GM21528 (cell line): ENCODE measurements around the gene PKMYT1.
"Not testable (repeated sequence)": the region's sequence is repeated elsewhere in the genome, so short reads cannot be mapped to it uniquely, and the experiment has no call there.

Experiments
- ATAC-seq: cut with Tn5 transposase; IDR thresholded peaks from one replicate; pipeline ENCODE4 v1.9.1; 2021; ENCODE audit warnings: mild to moderate bottlenecking, moderate library complexity; ENCODE audit not compliant: unreplicated experiment, low FRiP score

PKMYT1 gene

DNA sequence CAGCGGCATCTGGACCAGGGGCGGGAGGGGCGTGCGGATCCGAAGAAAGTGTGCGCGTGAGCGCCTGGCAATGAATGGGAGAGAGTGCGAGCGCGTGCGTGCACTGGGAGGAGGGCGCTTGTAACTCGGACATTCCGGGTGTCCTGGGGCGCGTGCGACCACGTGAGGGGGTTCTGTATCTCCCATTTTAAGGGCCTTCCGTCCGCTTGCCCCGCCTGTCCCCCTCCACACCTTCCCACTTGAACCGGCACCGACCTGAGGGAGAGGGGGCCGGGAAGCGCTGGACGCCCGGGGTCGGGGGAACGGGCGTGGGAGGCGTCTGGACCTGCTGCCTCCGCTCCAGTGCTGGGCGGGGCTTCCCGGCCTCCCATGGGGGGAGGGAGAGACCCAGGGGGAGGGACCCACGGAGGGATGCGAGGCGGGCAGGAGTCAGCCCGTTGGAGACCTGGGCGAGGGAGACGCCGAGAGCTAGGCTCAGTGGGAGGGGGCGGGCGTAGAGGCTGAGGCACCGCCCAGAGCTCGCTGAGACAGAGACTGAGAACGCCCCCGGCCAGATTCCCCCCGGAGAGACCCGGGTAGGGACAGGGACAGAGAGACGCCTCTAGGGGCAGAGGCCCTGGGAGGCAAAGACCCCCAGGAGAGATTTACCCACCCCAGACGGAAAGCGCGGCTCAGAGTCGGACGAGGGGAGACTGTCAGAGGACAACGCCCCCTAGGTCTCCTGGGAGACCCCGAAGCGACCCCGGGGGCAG is 16.3 kb downstream of the PKMYT1 start, which contains the start of gene KREMEN2:
TSS of gene KREMEN2 (plus strand) at position 553 of the 752 bp plus-strand sequence. CDS start 246 bp downstream, outside the sequence.
- ATAC-seq = no peak

DNA sequence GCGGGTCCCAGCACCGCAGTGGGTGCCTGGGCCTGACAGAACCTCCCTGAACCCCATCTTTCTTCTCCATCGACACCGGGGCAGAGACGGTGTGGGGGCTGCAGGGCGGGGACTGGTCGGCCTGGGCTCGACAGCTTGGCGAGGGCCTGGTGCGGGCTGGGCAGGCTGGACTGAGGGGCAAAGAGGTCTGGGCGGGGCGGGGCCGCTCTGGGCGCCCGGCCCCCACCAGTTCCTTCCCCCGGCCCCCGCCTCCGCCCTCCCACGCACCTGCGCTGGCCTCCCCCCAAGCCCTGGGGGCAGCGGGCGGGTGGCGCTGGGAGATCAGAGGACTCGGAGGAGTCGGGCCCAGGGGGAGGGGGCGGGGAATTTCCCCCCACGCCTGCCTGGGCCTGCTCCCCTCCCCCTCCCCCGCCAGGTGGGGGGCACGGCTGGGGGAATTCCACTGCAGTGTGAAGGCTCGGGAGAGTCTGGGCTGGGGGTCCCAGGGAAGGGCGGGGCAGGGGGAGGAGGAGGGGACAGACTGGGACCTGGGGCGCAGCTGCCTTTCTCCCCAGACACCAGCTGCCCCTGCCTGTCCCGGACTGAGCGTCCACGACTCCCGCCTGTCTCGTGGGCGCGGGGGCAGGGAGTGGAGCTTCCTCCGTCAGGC is 17.0 kb downstream of the PKMYT1 start:
- ATAC-seq = no peak

DNA sequence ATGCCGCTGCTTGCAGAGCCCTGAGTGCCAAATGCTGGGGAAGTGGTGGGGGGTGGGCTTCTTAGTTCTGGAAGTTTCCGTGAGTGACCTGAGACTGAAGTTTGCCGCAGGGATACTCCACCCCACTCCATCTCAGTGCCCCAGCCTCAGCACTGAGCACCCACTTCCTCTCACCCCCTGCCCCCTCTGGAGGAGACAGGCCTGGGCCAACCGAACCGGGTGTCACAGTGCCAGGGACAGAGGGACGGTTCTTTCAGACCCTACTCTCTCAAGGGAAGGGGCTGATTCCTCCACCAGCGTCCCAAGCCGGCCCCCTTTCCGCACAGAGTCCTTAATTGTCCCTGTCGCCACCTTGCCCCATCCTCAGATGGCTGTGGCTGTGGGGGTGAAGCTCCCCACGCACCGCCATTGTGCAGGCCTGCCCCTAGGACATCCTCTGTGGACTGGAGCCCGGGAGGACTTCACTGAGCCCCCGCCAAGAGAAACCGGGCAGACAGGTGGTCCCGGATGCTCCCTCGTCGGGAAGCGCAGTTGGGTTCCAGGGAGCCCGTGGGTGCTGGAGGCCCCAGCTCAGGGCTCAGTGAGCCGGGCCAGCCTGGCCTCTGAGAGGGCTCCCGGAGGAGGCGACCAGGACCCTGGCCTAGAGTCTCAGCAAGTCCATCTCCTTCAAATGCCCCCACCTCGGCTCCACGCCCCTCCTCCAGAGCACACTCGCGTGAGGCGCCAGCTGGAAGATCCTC is 17.7 kb downstream of the PKMYT1 start:
- ATAC-seq = no peak

DNA sequence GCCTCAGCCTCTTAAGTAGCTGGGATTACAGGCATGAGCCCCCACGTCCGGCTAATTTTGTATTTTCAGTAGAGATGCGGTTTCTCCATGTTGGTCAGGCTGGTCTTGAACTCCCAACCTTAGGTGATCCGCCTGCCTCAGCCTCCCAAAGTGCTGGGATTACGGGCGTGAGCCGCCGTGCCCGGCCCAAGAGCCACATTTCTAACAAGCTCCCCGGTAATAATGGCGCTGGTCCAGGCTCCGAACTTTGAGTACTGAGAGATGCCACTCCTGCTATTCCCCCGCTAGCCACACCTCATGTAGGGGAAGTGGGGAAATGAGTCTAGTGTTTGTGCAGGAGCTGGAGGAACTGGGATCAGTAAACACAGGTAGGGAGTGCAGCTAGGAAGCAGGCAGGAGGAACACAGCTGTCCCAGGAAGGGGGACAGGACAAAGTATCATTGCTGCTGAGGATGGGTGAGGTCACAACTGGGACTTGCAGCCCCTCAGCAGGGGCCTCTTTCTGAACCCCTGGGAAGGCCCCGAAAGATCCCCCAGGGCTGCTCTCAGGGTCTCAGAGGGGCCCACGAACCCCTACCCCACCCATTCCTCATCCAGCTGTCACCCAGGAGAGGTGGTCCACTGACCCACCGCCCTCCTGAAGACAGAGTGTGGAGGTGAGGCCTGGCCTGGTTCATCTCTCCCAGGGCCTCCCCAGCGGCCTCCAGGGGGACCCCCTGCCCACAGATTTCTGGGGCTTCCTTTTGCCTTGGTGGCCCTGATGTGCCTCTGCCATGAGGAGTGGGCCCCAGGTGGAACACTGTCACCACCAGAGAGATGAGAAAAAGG is 19.8 kb downstream of the PKMYT1 start:
- ATAC-seq = no peak

DNA sequence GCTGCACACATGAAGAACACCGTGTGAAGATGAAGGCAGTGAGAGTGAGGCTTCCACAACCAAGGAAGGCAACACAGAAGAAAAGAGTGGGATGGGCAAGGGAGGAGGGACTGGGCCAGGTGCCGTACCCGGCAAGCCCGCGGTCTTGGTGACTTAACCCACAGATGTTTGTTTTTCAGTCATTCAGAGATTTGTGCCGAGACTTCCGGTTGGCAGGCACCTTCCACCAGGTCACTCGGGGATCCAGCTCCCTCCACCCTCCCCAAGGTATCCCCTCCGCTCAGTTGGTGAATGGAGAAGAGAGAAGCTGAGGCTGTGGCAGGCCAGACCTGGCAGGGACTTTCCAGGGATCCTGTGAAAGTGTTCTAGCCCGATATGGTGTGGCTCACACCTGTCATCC is 21.0 kb downstream of the PKMYT1 start:
- no peak for ATAC-seq

DNA sequence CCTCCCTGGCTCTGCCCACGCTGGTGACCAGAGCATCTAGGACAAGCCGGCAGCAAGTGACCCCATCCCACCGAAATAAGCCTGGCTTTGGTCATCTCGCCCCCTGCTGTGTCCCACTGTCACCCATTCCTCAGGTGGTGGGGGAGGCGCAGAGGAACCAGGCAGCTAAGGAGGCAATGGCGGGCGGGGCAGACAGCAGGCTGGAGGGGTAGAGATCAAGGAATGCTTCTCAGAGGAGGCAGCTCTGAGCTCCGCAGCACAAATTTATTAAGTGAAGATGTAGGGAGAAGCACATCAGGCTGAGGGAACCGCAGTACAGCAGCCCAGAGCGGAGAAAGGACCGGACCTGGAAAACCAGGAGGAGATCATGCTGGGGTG is 23.7 kb downstream of the PKMYT1 start:
- no peak for ATAC-seq

DNA sequence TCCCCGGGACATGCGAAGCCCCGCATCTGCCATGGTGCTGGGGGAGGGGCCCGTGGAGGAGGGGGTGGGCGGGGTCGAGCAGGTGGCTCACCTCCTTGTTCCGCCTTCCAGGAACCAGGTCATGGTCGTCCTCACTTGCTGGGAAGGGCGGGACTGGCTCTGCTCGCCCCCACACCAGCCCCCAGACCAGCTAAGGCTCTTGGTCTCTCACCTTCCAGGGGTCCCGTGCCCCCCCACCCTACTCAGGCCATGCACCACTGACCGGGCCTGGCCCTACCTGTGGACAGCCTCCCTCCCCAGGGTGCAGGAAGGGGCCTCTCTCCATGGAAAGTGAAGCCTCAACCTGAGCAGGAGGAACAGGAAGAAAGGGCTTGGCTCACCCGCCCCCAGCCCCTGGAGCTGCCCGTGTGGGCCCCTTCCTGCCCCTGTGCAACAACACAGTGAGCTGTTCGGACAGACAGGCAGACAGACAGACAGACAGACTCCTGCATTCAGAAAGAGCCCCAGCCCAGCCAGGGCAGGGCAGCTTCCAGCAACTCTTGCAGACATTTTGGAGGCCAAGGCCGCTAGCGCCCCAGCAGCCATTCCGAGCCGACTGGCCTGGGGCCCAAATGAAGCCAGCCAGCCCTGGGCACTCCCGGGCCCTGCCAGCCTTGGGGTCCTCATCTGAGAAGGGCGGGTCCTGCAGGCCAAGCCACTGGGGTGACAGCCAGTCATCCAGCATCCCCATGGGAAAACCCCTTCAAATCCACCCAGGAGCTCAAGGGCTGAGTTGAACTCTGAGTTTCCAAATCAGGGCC is 24.3 kb downstream of the PKMYT1 start:
- no peak for ATAC-seq

DNA sequence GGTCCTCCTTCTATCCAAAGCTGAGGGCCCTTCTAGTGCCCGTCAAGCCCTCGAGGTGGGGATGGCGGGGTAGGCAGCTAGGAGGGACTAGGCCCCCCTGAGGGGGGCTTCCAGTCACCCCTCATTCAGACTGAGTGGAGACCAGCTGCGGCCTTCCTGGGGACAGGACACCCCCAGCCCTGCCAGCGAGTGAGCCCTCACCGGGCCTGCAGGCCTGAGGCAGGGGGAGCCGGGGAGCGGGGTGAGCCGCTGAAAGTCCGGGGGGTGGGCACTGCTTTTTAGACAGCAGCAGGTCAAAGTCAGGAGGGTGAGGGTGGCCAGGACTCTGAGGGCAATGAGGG is 24.8 kb downstream of the PKMYT1 start:
- no peak for ATAC-seq

DNA sequence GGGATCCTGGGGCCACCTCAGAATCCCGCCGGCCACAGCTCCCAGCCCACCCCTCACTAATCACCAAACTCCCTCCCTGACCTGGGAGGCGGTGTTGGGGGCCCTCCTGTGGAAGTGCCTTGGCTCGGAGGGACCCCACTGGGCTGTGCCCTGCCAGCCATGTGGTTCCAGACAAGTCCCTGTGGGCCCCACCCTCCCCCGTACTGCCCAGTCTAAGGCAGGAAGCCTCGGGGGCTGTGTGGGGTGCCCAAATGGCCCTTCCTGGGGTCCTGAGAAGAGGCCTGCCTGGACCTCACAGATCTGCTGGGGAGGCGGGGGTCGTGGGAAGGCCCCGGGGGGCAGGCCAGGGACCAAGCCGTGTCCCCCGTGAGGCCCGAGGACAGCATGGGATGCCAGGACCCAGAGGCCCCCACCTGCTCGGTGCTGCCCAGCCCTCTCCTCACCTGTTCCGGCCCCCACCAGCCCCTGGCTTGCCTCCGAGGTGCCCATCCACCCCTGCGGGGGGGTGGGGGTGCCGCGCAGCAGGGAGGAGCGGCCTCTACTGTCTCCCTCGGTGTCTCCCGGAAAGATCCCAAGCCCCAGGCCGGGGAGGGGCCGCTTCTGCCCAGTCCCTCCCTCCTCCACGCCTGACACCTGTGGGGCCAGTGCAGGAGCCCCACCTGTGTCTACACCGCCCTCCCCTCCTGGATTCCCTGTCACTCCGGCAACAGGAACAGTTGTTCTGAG is 25.4 kb downstream of the PKMYT1 start:
- ATAC-seq = no peak

DNA sequence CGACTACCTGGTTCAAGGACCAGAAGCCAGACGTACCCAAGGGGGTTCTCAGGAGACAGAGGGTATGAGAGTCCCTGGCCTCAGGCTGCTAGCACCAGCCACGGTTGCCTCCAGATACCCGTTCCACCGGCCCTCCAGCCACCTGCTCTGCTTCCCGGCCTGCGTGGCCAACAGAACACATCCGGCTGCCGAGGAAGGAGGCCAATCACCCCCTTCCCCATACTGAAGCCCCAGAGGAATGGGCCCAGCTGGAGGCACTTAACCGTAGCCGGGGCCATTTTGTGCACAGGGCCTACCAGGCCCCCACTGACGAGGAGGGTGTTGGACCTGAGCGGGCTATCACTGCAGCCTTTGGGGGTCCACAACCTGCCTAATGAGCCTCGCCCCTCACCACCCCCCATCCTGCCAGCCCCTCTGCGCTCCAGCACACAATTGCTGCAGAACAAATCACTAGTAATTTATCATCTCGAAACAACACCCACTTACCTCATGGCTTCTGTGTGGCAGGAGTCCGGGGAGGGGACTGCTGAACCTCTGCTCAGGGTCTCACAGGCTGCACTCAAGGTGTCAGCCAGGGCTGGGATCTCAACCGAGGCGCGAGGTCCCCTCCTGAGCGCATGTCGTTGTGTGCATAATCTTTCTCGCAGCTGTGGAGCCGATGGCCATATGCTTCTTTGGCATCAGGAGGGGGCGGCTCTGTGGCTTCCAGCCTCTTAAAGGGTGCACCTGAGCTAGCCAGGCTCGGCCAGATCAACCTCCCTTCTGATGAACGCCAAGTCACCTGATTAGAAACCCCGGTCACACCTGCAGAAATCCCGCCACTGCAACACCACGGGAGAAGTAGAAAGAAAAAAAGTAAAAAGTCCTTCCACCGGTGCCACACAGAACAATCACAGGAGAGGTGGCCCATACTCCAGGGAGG is 26.3 kb downstream of the PKMYT1 start:
- no peak for ATAC-seq

DNA sequence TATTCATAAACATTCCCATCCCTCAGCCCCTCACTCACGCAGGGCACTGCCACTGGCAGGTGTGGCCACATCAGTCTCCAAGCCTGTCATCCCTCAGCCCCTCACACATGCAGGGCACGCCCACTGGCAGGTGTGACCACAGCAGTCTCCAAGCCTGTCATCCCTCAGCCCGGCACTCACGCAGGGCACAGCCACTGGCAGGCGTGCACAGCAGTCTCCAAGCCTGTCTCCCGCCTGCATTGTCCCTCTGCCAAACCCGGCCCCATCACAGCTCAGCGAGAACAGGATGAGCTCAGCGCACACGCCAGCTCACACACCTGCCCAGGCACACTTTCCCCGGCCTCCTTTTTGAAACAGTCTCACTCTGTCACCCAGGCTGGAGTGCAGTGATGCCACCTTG is 27.6 kb downstream of the PKMYT1 start:
- no peak for ATAC-seq

DNA sequence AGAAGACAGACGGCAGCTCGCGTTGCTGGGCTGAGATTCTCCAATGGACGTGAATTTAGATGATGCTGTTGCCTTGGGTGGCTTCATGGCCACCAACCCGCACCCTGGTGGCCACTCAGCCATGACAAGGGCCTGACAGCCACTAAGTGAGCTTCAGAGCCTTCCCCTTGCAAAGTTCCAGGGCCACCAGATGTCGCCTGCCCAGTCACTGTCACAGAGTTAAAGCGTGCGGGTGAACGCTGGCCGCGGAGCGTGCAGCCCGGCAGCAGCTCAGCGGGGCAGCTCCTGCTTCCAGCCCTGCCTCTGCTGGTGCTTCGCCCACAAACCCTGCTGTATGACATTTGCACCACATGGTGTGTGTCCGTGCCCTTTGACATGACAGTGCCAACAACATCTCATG is 29.5 kb downstream of the PKMYT1 start:
- ATAC-seq = no peak

DNA sequence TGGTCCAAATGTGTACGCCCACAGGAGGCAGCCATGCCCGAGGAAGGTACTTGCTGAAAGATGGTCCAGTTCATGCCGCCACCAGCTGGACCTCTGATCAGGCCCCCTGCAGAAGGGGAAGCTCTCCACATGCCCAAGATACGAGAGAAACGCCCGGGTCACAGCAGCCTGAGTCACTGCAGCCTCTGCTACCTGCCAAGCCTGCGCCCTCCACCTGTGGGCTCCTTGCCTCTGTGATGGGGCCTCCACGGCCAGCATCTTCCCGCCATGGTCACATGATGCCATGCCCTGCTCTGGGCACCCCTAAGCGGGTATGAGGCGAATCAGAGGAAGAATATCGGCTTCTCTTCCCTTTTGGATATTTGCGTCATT is 29.9 kb downstream of the PKMYT1 start:
- ATAC-seq = no peak

DNA sequence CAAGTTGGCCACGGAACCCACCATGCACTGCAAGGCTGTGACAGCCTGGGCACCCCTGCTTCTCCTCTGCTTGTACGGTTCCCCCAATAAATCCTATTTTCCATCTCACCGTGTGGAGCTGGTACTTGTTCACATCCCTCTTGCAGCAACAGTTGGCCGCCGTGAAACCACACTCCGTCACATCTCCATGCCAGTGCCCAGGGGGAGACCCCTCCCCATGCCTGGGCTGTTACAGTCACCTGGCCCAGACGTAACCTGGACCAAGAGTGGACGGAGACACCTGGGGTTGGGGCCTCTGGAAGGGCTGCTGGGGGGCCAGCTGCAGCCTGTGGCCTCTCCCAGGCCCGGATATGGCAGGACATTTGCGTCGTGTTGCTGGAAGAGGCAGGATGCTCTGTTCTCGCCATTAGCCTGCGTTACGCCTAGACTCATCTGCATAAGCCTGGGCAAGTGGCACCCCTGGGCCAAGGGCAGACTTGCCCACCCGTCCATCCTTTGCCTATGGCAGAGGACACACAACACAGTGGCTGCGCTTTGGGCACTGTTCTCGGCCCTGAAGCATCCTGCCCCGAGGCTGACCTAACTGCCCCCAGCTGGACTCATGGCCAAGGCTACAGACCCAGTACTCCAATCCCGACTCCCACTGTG is 30.4 kb downstream of the PKMYT1 start:
- ATAC-seq = no peak

DNA sequence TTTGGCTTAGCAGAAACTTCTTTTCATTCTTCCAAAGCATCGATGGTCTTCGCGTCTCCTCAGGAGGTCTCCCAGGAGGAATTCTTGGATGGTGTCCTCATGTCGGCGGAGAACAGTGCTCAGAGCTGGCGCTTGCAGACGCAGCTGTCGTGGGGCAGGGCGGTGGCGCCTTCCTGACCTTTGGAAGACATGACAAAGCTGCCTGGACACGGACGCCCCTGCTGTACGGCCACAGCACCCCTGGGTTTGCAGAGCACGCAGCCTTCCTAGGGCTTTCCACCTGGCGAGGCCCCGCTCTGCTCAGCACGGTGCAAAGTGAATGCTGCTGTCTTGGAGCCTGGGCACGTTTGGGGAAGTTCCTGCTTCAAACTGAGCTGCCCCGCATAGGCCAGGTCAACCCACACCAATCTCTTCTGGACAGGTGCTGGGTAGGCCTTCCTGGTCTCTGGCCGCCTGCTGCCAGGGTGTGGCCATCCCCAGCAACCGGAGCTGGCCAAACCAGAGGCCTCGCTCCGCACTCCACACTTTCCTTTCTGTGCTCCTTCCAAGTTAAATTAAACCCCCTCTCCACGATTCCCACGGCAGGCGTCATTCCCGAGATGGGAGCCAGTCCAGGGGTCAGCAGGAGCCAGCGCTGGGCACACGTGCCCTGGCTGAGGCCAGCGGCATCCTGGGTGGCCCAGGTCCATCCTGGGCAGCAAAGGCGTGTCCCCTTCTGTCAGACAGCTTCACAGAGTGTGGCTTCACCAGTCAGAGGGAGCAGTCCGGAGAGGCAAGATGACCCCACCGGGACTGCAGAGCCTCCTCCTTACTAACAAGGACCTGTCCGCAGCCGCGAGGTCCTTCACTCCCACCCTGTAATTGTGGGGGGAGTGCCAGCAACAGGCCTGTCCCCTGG is 31.2 kb downstream of the PKMYT1 start:
- no peak for ATAC-seq

DNA sequence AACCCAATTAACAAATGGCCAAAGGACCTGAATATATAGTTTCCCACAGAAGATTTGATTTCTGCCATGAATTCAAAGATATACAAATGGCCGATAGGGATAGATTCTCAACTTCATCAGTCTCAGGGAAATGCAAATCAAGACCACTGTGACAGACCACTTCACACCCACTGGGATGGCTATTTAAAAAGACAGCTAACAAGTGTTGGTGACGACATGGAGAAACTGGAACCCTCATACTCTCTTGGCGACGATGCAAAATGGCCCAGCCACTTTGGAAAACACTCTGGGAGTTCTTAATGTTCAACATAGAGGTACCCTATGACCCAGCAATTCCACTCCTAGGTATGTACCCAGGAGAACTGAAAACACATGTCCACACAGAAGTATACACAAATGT is 33.6 kb downstream of the PKMYT1 start:
- ATAC-seq = no peak

DNA sequence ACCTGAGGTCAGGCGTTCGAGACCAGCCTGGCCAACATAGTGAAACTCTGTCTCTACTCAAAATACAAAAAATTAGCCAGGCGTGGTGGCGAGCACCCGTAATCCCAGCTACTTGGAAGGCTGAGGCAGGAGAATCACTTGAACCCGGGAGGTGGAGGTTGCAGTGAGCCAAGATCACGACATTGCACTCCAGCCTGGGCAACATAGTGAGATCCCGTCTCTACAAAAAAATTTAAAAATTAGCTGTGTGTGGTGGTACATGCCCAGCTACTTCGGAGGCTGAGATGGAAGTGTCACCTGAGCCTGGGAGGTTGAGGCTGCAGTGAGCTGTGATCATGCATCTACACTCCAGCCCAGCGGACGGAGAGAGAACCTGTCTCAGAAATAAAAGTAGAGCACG is 36.5 kb downstream of the PKMYT1 start:
- not testable (repeated sequence) for ATAC-seq
